ENCODE measurements around the gene SUSD3.
"Not testable (repeated sequence)": the region's sequence is repeated elsewhere in the genome, so short reads cannot be mapped to it uniquely, and the experiment has no call there.

Gene SUSD3

GRCh38 chr9:93108291-93109041 lies 50.0 kb downstream of the SUSD3 start:
- in situ Hi-C loops (cut with HindIII; ENCODE audit: low sequenced_read_pairs): loop anchor here (5.0 kb wide), 2 partner anchors 49 to 91 kb away; no protein-coding TSS in a partner anchor

- in situ Hi-C loops (cut with HindIII; ENCODE audit: low sequenced_read_pairs): no loop called here
These were observed 51.9 kb downstream of the SUSD3 start for GRCh38 chr9:93110311-93110855.

- in situ Hi-C loops (cut with HindIII; ENCODE audit: low sequenced_read_pairs): no loop called here
These were observed 52.5 kb downstream of the SUSD3 start for GRCh38 chr9:93111001-93111370.

GRCh38 chr9:93111371-93112115 lies 53.0 kb downstream of the SUSD3 start:
- in situ Hi-C loops (cut with HindIII; ENCODE audit: low sequenced_read_pairs): no loop called here

GRCh38 chr9:93112116-93112863 lies 53.8 kb downstream of the SUSD3 start:
- in situ Hi-C loops (cut with HindIII; ENCODE audit: low sequenced_read_pairs): no loop called here

GRCh38 chr9:93112864-93113389 lies 54.4 kb downstream of the SUSD3 start:
- in situ Hi-C loops (cut with HindIII; ENCODE audit: low sequenced_read_pairs): no loop called here

GRCh38 chr9:93114169-93114983 lies 55.9 kb downstream of the SUSD3 start:
- in situ Hi-C loops (cut with HindIII; ENCODE audit: low sequenced_read_pairs): no loop called here

GRCh38 chr9:93114984-93115335 lies 56.5 kb downstream of the SUSD3 start:
- in situ Hi-C loops (cut with HindIII; ENCODE audit: low sequenced_read_pairs): no loop called here

- in situ Hi-C loops (cut with HindIII; ENCODE audit: low sequenced_read_pairs): no loop called here
These were observed 57.1 kb downstream of the SUSD3 start for GRCh38 chr9:93115486-93116071.

GRCh38 chr9:93116072-93116961 lies 57.8 kb downstream of the SUSD3 start:
- in situ Hi-C loops (cut with HindIII; ENCODE audit: low sequenced_read_pairs): no loop called here

- in situ Hi-C loops (cut with HindIII; ENCODE audit: low sequenced_read_pairs): not testable (repeated sequence)
These were observed 59.0 kb downstream of the SUSD3 start for GRCh38 chr9:93117521-93117920.

- in situ Hi-C loops (cut with HindIII; ENCODE audit: low sequenced_read_pairs): no loop called here
These were observed 59.7 kb downstream of the SUSD3 start for GRCh38 chr9:93117924-93118862.

- in situ Hi-C loops (cut with HindIII; ENCODE audit: low sequenced_read_pairs): no loop called here
These were observed 60.6 kb downstream of the SUSD3 start for GRCh38 chr9:93118863-93119702.

- in situ Hi-C loops (cut with HindIII; ENCODE audit: low sequenced_read_pairs): no loop called here
These were observed 61.1 kb downstream of the SUSD3 start for GRCh38 chr9:93119703-93119952.

- in situ Hi-C loops (cut with HindIII; ENCODE audit: low sequenced_read_pairs): no loop called here
These were observed 61.7 kb downstream of the SUSD3 start for GRCh38 chr9:93119953-93120845.

- in situ Hi-C loops (cut with HindIII; ENCODE audit: low sequenced_read_pairs): no loop called here
These were observed 62.4 kb downstream of the SUSD3 start for GRCh38 chr9:93120846-93121315.

Measured in endothelial cell of hepatic sinusoid (primary cell).